Activated CD8-positive, alpha-beta T cell treated with anti-CD3 and anti-CD28 coated beads, Interleukin-2, amount 10 ng/mL, durations not matched to agents 7 days and 5 days (primary cell): ENCODE results near the gene NEK4. TPM values are rescaled to one million over a fixed set of nuclear protein-coding genes. Genes with fewer than 3 reads are reported as not detected.

Source experiments
- ATAC-seq: fragments of 150-1000 bp; cut with Tn5 transposase; one replicate; pipeline ENCODE4 v1.10.0; 2021; ENCODE audit warnings: moderate library complexity
- CTCF ChIA-PET: fragments of 350-600 bp; sonication (Branson Sonifier 250); formaldehyde crosslinking; loops from one replicate; lab custom pipeline; 2021; ENCODE audit warnings: antibody characterized with exemption; lab: Charles Lee
- POLR2A ChIA-PET: fragments of 350-600 bp; sonication (Branson Sonifier 250); formaldehyde crosslinking; loops from one replicate; lab custom pipeline; 2021; ENCODE audit warnings: antibody characterized with exemption; lab: Charles Lee
- DNase-seq: peaks from one replicate; pipeline ENCODE4 v3.0.0-alpha.2; 2020
- H3K27ac Mint-ChIP-seq: one replicate; pipeline ENCODE4 v1.8.0; 2021; ENCODE audit warnings: mild to moderate bottlenecking, mixed read lengths
- H3K27me3 Mint-ChIP-seq: one replicate; pipeline ENCODE4 v1.8.0; 2021; ENCODE audit warnings: low read depth, mixed read lengths
- H3K36me3 Mint-ChIP-seq: one replicate; pipeline ENCODE4 v1.8.0; 2021; ENCODE audit warnings: low read depth, mixed read lengths
- H3K4me1 Mint-ChIP-seq: one replicate; pipeline ENCODE4 v1.8.0; 2021; ENCODE audit warnings: low read depth, mixed read lengths
- H3K4me3 Mint-ChIP-seq: one replicate; pipeline ENCODE4 v1.8.0; 2021; ENCODE audit warnings: mild to moderate bottlenecking, mixed read lengths
- H3K9me3 Mint-ChIP-seq: one replicate; pipeline ENCODE4 v1.8.0; 2022; ENCODE audit warnings: mixed read lengths; ENCODE audit not compliant: insufficient read depth
- total RNA-seq, 2 experiments: library from RNA; stranded (reverse); gene quantifications; one replicate each; pipeline ENCODE4 v1.2.3, GENCODE V29; 2021

Gene NEK4
- total RNA-seq, 2 experiments from 2014 or later = 21.9 to 23.7 TPM

GRCh38 chr3:52792413-52792812 lies 21.7 kb upstream of the NEK4 start:
- Mint-ChIP-seq H3K27me3 (no peaks in the 10 kb centered on the region), H3K4me1 (no peaks in the 10 kb centered on the region), H3K36me3 (no peaks in the 10 kb centered on the region), H3K9me3 (no peaks in the 10 kb centered on the region), H3K4me3 (no peak overlapping the region), H3K27ac (no peak overlapping the region)
- DNase-seq (no peak), ATAC-seq (no peak)
- CTCF ChIA-PET = interaction anchor here (1.0 to 1.2 kb wide), 3 partner anchors 27 to 342 kb away, joined by 3 to 4 read pairs (median 3); no protein-coding TSS in a partner anchor
- POLR2A ChIA-PET = interaction anchor here (0.6 kb wide), 1 partner anchor 21 kb away, joined by 3 read pairs; no protein-coding TSS in a partner anchor

GRCh38 chr3:52791928-52792327 lies 21.2 kb upstream of the NEK4 start:
- POLR2A ChIA-PET = interaction anchor here (0.6 kb wide), 1 partner anchor 21 kb away, joined by 3 read pairs; no protein-coding TSS in a partner anchor
- CTCF ChIA-PET = interaction anchor here (1.0 to 1.2 kb wide), 2 partner anchors 27 to 342 kb away, joined by 3 to 4 read pairs; no protein-coding TSS in a partner anchor
- DNase-seq = no peak
- Mint-ChIP-seq H3K4me3 (no peak overlapping the region), H3K9me3 (no peaks in the 10 kb centered on the region), H3K27ac (no peak overlapping the region), H3K36me3 (no peaks in the 10 kb centered on the region), H3K4me1 (no peaks in the 10 kb centered on the region), H3K27me3 (no peaks in the 10 kb centered on the region)
- no peak for ATAC-seq

GRCh38 chr3:52791366-52791765 lies 20.6 kb upstream of the NEK4 start:
- ChIA-PET POLR2A (no interaction called here), CTCF (no interaction called here)
- H3K27me3 Mint-ChIP-seq = no peaks in the 10 kb centered on the region
- ATAC-seq (no peak), DNase-seq (no peak)
- no peaks in the 10 kb centered on the region for H3K9me3 Mint-ChIP-seq
- no peak overlapping the region for H3K27ac Mint-ChIP-seq
- no peaks in the 10 kb centered on the region for H3K4me1 Mint-ChIP-seq
- no peak overlapping the region for H3K4me3 Mint-ChIP-seq
- H3K36me3 Mint-ChIP-seq = no peaks in the 10 kb centered on the region

GRCh38 chr3:52790741-52791140 lies 20.0 kb upstream of the NEK4 start:
- no peak overlapping the region for H3K4me3 Mint-ChIP-seq
- POLR2A ChIA-PET = no interaction called here

GRCh38 chr3:52790337-52790736 lies 19.6 kb upstream of the NEK4 start:
- Mint-ChIP-seq H3K4me3 (no peak overlapping the region), H3K27ac (no peak overlapping the region), H3K36me3 (no peaks in the 10 kb centered on the region), H3K9me3 (no peaks in the 10 kb centered on the region), H3K27me3 (no peaks in the 10 kb centered on the region), H3K4me1 (no peaks in the 10 kb centered on the region)
- ChIA-PET CTCF (no interaction called here), POLR2A (no interaction called here)
- ATAC-seq (no peak), DNase-seq (no peak)

More at GRCh38 chr3:52790741-52791140, 20.0 kb upstream of the NEK4 start:
- no peak for DNase-seq
- ATAC-seq = no peak
- H3K27ac Mint-ChIP-seq = no peak overlapping the region
- CTCF ChIA-PET = no interaction called here
- H3K9me3 Mint-ChIP-seq = no peaks in the 10 kb centered on the region
- no peaks in the 10 kb centered on the region for H3K27me3 Mint-ChIP-seq
- no peaks in the 10 kb centered on the region for H3K4me1 Mint-ChIP-seq
- H3K36me3 Mint-ChIP-seq = no peaks in the 10 kb centered on the region

- ChIA-PET CTCF (no interaction called here), POLR2A (interaction anchor here (0.6 kb wide), 1 partner anchor 512 kb away, joined by 8 read pairs; no protein-coding TSS in a partner anchor)
- H3K27ac Mint-ChIP-seq = no peak overlapping the region
- no peaks in the 10 kb centered on the region for H3K36me3 Mint-ChIP-seq
- ATAC-seq = no peak
- no peaks in the 10 kb centered on the region for H3K4me1 Mint-ChIP-seq
- no peak overlapping the region for H3K4me3 Mint-ChIP-seq
- no peak for DNase-seq
- no peaks in the 10 kb centered on the region for H3K9me3 Mint-ChIP-seq
- H3K27me3 Mint-ChIP-seq = no peaks in the 10 kb centered on the region
Observed at GRCh38 chr3:52789746-52790040, 19.0 kb upstream of the NEK4 start.

GRCh38 chr3:52788890-52789745 lies 18.4 kb upstream of the NEK4 start:
- ChIA-PET POLR2A (interaction anchor here (0.6 kb wide), 1 partner anchor 512 kb away, joined by 8 read pairs; no protein-coding TSS in a partner anchor), CTCF (no interaction called here)
- Mint-ChIP-seq H3K36me3 (no peaks in the 10 kb centered on the region), H3K9me3 (no peaks in the 10 kb centered on the region), H3K27me3 (no peaks in the 10 kb centered on the region), H3K27ac (no peak overlapping the region), H3K4me1 (no peaks in the 10 kb centered on the region), H3K4me3 (no peak overlapping the region)
- DNase-seq = no peak
- ATAC-seq = no peak

- Mint-ChIP-seq H3K9me3 (no peaks in the 10 kb centered on the region), H3K36me3 (no peaks in the 10 kb centered on the region), H3K27ac (no peak overlapping the region), H3K4me1 (no peaks in the 10 kb centered on the region), H3K27me3 (no peaks in the 10 kb centered on the region), H3K4me3 (no peak overlapping the region)
- DNase-seq (no peak), ATAC-seq (no peak)
- CTCF ChIA-PET = no interaction called here
- POLR2A ChIA-PET = interaction anchor here (1.5 kb wide), 1 partner anchor 17 kb away, joined by 3 read pairs; the partner anchor contains the start of gene NEK4
Observed at GRCh38 chr3:52787672-52788625, 17.2 kb upstream of the NEK4 start.

- Mint-ChIP-seq H3K36me3 (no peaks in the 10 kb centered on the region), H3K9me3 (no peaks in the 10 kb centered on the region), H3K4me3 (no peak overlapping the region), H3K27ac (no peak overlapping the region), H3K27me3 (no peaks in the 10 kb centered on the region), H3K4me1 (no peaks in the 10 kb centered on the region)
- ATAC-seq = no peak
- ChIA-PET CTCF (no interaction called here), POLR2A (interaction anchor here (1.5 kb wide), 1 partner anchor 16 kb away, joined by 3 read pairs; the partner anchor contains the start of gene NEK4)
- no peak for DNase-seq
Observed at GRCh38 chr3:52787246-52787645, 16.5 kb upstream of the NEK4 start.

- ATAC-seq (no peak), DNase-seq (no peak)
- Mint-ChIP-seq H3K36me3 (no peaks in the 10 kb centered on the region), H3K9me3 (no peaks in the 10 kb centered on the region), H3K27ac (no peak overlapping the region), H3K27me3 (peaks cover 2% of the 10 kb centered on the region), H3K4me1 (no peaks in the 10 kb centered on the region), H3K4me3 (no peak overlapping the region)
- CTCF ChIA-PET = no interaction called here
- POLR2A ChIA-PET = no interaction called here
Observed at GRCh38 chr3:52786330-52787215, 15.8 kb upstream of the NEK4 start.
